Measurements from ENCODE around the gene AHRR.

Gene AHRR

GRCh38 chr5:469752-470483 lies 148.4 kb downstream of the AHRR start:
- H3K4me3 ChIP-seq (ENCODE audit: low read depth, low read length) = no peak overlapping the region
- H3K36me3 ChIP-seq (ENCODE audit: control insufficient read depth, insufficient read depth, low read length) = no peaks in the 10 kb centered on the region
- H3K27me3 ChIP-seq (ENCODE audit: control insufficient read depth, insufficient read depth, low read length) = no peaks in the 10 kb centered on the region
- no peaks in the 10 kb centered on the region for H3K9me3 ChIP-seq (ENCODE audit: control insufficient read depth, low read length)
- no peak overlapping the region for H2AFZ ChIP-seq
- no peak for TF ChIP-seq CTCF (IDR thresholded peaks at IDR 0.05)
- no peak overlapping the region for H3K4me2 ChIP-seq (ENCODE audit: low read length)
- H3K79me2 ChIP-seq = no peaks in the 10 kb centered on the region
- peaks cover 2% of the 10 kb centered on the region for H3K4me1 ChIP-seq
- H3K9ac ChIP-seq = no peak overlapping the region
- H3K27ac ChIP-seq = no peak overlapping the region

- peaks cover 4% of the 10 kb centered on the region for H3K4me1 ChIP-seq
Measured at GRCh38 chr5:470961-471749, 149.6 kb downstream of the AHRR start.

GRCh38 chr5:471750-472058 lies 150.2 kb downstream of the AHRR start:
- no peaks in the 10 kb centered on the region for H3K27me3 ChIP-seq (ENCODE audit: control insufficient read depth, insufficient read depth, low read length)
- H3K36me3 ChIP-seq (ENCODE audit: control insufficient read depth, insufficient read depth, low read length) = no peaks in the 10 kb centered on the region
- no peaks in the 10 kb centered on the region for H3K9me3 ChIP-seq (ENCODE audit: control insufficient read depth, low read length)
- peak overlapping the region; percentile 82 for H3K4me3 ChIP-seq (ENCODE audit: low read depth, low read length)
- no peak overlapping the region for H3K27ac ChIP-seq
- peak overlapping the region; percentile 95 for H2AFZ ChIP-seq
- no peak overlapping the region for H3K9ac ChIP-seq
- H3K4me1 ChIP-seq = peaks cover 4% of the 10 kb centered on the region
- no peaks in the 10 kb centered on the region for H3K79me2 ChIP-seq
- H3K4me2 ChIP-seq (ENCODE audit: low read length) = peak overlapping the region; percentile 68
- no peak for TF ChIP-seq CTCF (IDR thresholded peaks at IDR 0.05)

More at GRCh38 chr5:470961-471749, 149.6 kb downstream of the AHRR start:
- H3K27ac ChIP-seq = no peak overlapping the region
- no peak overlapping the region for H2AFZ ChIP-seq
- no peak overlapping the region for H3K9ac ChIP-seq
- no peaks in the 10 kb centered on the region for H3K79me2 ChIP-seq
- no peaks in the 10 kb centered on the region for H3K9me3 ChIP-seq (ENCODE audit: control insufficient read depth, low read length)
- no peaks in the 10 kb centered on the region for H3K36me3 ChIP-seq (ENCODE audit: control insufficient read depth, insufficient read depth, low read length)
- H3K27me3 ChIP-seq (ENCODE audit: control insufficient read depth, insufficient read depth, low read length) = no peaks in the 10 kb centered on the region
- peak overlapping the region; percentile 68 for H3K4me2 ChIP-seq (ENCODE audit: low read length)
- H3K4me3 ChIP-seq (ENCODE audit: low read depth, low read length) = no peak overlapping the region
- TF ChIP-seq CTCF (IDR thresholded peaks at IDR 0.05) = no peak

DNA sequence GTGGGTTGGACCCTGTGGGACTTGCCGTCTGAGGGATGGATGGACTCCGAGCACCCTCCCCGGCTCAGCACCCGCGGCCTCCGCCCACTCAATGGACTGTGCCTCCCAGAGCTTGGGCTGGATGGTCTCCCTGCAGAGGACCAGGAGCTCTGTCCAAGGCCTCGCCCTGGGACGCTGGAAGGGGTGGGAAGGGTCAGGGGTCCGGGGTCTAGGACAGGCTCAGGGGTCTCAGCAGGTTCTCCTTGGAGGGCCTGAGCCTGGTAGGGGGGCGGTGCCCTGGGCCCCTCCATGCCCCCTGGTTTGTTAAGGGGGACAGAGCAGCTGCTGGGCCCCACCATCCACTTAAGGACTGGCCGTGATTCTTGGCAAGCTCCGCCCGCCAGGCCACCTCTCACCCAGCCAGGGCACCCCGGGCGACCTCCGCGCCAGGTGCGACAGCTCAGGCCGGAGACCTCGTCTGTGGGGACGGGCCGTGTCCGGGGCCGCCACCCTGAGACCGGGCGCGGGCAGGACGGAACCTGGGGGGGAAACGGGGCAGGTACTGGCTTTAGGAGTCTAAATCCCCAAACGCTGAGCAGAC lies 150.7 kb downstream of the AHRR start:
- Histone ChIP-seq H3K27ac (peak overlapping the region; percentile 70), H3K9me3 (ENCODE audit: control insufficient read depth, low read length) (no peaks in the 10 kb centered on the region), H3K4me2 (ENCODE audit: low read length) (peak overlapping the region; percentile 68), H3K4me3 (ENCODE audit: low read depth, low read length) (peak overlapping the region; percentile 82), H2AFZ (peak overlapping the region; percentile 95), H3K79me2 (no peaks in the 10 kb centered on the region), H3K36me3 (ENCODE audit: control insufficient read depth, insufficient read depth, low read length) (no peaks in the 10 kb centered on the region), H3K27me3 (ENCODE audit: control insufficient read depth, insufficient read depth, low read length) (no peaks in the 10 kb centered on the region), H3K9ac (peak overlapping the region; percentile 89), H3K4me1 (peaks cover 4% of the 10 kb centered on the region)
- no peak for TF ChIP-seq CTCF (IDR thresholded peaks at IDR 0.05)
